GM19035 (cell line): Measurements from ENCODE around the gene CCDC167.

Source experiments
- ATAC-seq: cut with Tn5 transposase; IDR thresholded peaks from one replicate; pipeline ENCODE4 v1.9.1; 2021; ENCODE audit not compliant: unreplicated experiment

The CCDC167 gene

GRCh38 chr6:37499433-37500293, at the start of gene CCDC167:
CCDC167 (minus strand) TSS chr6:37499893; CDS start chr6:37499863, 30 bp downstream.
- ATAC-seq: peak; percentile 94

- ATAC-seq: no peak
Measured at GRCh38 chr6:37549154-37549553, 49.5 kb upstream of the CCDC167 start.

GRCh38 chr6:37548067-37548674, 48.5 kb upstream of the CCDC167 start:
- no peak for ATAC-seq

GRCh38 chr6:37547564-37548061, 47.9 kb upstream of the CCDC167 start:
- ATAC-seq: no peak

GRCh38 chr6:37546141-37546871, 46.6 kb upstream of the CCDC167 start:
- no peak for ATAC-seq

- ATAC-seq: no peak
Measured at GRCh38 chr6:37544530-37544929, 44.8 kb upstream of the CCDC167 start.

- ATAC-seq: no peak
Measured at GRCh38 chr6:37543361-37543760, 43.7 kb upstream of the CCDC167 start.

- ATAC-seq: no peak
Measured at GRCh38 chr6:37541346-37541745, 41.7 kb upstream of the CCDC167 start.

- ATAC-seq: no peak
Measured at GRCh38 chr6:37540390-37540789, 40.7 kb upstream of the CCDC167 start.

GRCh38 chr6:37540029-37540352, 40.3 kb upstream of the CCDC167 start:
- ATAC-seq: no peak

- no peak for ATAC-seq
Measured at GRCh38 chr6:37539171-37540028, 39.7 kb upstream of the CCDC167 start.

GRCh38 chr6:37538107-37538506, 38.4 kb upstream of the CCDC167 start:
- ATAC-seq: no peak

GRCh38 chr6:37537548-37537947, 37.9 kb upstream of the CCDC167 start:
- no peak for ATAC-seq

GRCh38 chr6:37536491-37537190, 36.9 kb upstream of the CCDC167 start:
- ATAC-seq: no peak

- no peak for ATAC-seq
Measured at GRCh38 chr6:37535759-37536490, 36.2 kb upstream of the CCDC167 start.

- no peak for ATAC-seq
Measured at GRCh38 chr6:37535428-37535758, 35.7 kb upstream of the CCDC167 start.

GRCh38 chr6:37534893-37535292, 35.2 kb upstream of the CCDC167 start:
- no peak for ATAC-seq

GRCh38 chr6:37532122-37532521, 32.4 kb upstream of the CCDC167 start:
- ATAC-seq: no peak

- no peak for ATAC-seq
Measured at GRCh38 chr6:37531437-37532036, 31.8 kb upstream of the CCDC167 start.
